ENCODE results near the gene DLL3.

Gene DLL3

GRCh38 chr19:39518458-39518857 lies 19.7 kb downstream of the DLL3 start:
- TF ChIP-seq, protein P1, sequence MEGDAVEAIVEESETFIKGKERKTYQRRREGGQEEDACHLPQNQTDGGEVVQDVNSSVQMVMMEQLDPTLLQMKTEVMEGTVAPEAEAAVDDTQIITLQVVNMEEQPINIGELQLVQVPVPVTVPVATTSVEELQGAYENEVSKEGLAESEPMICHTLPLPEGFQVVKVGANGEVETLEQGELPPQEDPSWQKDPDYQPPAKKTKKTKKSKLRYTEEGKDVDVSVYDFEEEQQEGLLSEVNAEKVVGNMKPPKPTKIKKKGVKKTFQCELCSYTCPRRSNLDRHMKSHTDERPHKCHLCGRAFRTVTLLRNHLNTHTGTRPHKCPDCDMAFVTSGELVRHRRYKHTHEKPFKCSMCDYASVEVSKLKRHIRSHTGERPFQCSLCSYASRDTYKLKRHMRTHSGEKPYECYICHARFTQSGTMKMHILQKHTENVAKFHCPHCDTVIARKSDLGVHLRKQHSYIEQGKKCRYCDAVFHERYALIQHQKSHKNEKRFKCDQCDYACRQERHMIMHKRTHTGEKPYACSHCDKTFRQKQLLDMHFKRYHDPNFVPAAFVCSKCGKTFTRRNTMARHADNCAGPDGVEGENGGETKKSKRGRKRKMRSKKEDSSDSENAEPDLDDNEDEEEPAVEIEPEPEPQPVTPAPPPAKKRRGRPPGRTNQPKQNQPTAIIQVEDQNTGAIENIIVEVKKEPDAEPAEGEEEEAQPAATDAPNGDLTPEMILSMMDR (IDR thresholded peaks at IDR 0.05; ENCODE audit: insufficient read depth, low read length, poor library complexity, severe bottlenecking): no peak
- H4K20me1 ChIP-seq (ENCODE audit: low read depth, low read length): no peaks in the 10 kb centered on the region
- H3K4me2 ChIP-seq (ENCODE audit: low read depth, low read length, poor library complexity, severe bottlenecking): no peak overlapping the region
- H3K36me3 ChIP-seq (ENCODE audit: low read length): no peaks in the 10 kb centered on the region
- no peaks in the 10 kb centered on the region for H3K9me3 ChIP-seq (ENCODE audit: insufficient read depth, low read length)
- H3K79me2 ChIP-seq (ENCODE audit: insufficient read depth, low read length): no peaks in the 10 kb centered on the region
- no peak overlapping the region for H3K4me3 ChIP-seq (ENCODE audit: insufficient read depth, low read length, poor library complexity, severe bottlenecking)
- no peak overlapping the region for H2AFZ ChIP-seq (ENCODE audit: low read depth, low read length, severe bottlenecking)
- no peak overlapping the region for H3K9ac ChIP-seq (ENCODE audit: low read length)
- no peaks in the 10 kb centered on the region for H3K27me3 ChIP-seq (ENCODE audit: low read length)
- H3K9me2 ChIP-seq (replicated peaks; ENCODE audit: insufficient read depth, low read length): no peaks in the 10 kb centered on the region
- no peak overlapping the region for H3K27ac ChIP-seq (ENCODE audit: low read depth, low read length)
- no peaks in the 10 kb centered on the region for H3F3A ChIP-seq (ENCODE audit: insufficient read depth)

GRCh38 chr19:39518975-39519374 lies 20.2 kb downstream of the DLL3 start:
- H4K20me1 ChIP-seq (ENCODE audit: low read depth, low read length): no peaks in the 10 kb centered on the region
- no peaks in the 10 kb centered on the region for H3F3A ChIP-seq (ENCODE audit: insufficient read depth)
- no peaks in the 10 kb centered on the region for H3K36me3 ChIP-seq (ENCODE audit: low read length)
- H3K9ac ChIP-seq (ENCODE audit: low read length): no peak overlapping the region
- no peaks in the 10 kb centered on the region for H3K9me3 ChIP-seq (ENCODE audit: insufficient read depth, low read length)
- H3K79me2 ChIP-seq (ENCODE audit: insufficient read depth, low read length): no peaks in the 10 kb centered on the region
- TF ChIP-seq EZH2phosphoT487 (conservative IDR thresholded peaks at IDR 0.05; ENCODE audit: low read length): no peak
- TF ChIP-seq, protein P1 (IDR thresholded peaks at IDR 0.05; ENCODE audit: insufficient read depth, low read length, poor library complexity, severe bottlenecking): no peak
- no peak overlapping the region for H2AFZ ChIP-seq (ENCODE audit: low read depth, low read length, severe bottlenecking)
- H3K4me2 ChIP-seq (ENCODE audit: low read depth, low read length, poor library complexity, severe bottlenecking): no peak overlapping the region
- H3K9me2 ChIP-seq (replicated peaks; ENCODE audit: insufficient read depth, low read length): no peaks in the 10 kb centered on the region
- no peak overlapping the region for H3K4me3 ChIP-seq (ENCODE audit: insufficient read depth, low read length, poor library complexity, severe bottlenecking)
- no peak overlapping the region for H3K27ac ChIP-seq (ENCODE audit: low read depth, low read length)
- no peaks in the 10 kb centered on the region for H3K27me3 ChIP-seq (ENCODE audit: low read length)

DNA sequence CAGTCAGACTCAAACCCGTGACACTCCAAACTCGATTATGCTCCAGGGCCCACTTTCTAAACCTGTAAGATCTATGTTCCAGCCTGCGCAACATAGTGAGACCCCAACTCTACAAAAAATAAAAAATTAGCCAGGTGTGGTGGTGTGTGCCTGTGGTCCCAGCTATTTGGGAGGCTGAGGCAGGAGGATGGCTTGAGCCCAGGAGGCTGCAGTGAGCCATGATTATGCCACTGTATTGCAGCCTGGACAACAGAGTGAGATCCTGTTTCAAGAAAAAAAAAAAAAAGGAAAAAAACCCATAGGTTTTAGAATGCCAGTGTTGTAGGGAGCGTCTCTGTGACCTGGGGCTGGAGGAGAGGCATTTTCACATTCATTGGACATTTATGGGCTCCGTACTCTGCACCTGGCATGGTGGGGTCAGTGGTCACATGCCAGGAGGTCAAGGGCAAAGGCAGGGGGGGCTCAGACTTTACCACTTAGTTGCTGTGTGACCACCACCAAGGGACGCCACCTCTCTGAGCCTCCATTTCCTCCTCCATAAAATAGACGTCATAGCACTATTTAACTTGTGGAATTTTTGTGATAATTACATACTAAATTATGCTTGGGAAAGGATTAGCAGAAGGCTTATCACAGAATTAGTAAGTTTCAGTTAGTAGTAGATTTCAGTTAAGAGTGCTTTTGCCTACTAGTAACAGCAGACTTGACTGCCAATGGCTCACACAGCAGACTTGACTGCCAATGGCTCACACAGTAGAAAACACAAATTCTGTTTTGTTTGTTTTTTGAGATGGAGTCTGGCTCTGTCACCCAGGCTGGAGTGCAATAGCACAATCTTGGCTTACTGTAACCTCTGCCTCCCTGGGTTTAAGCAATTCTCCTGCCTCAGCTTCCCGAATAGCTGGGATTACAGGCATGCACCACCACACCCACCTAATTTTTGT lies 22.1 kb downstream of the DLL3 start:
- Histone ChIP-seq H2AFZ (ENCODE audit: low read depth, low read length, severe bottlenecking) (no peak overlapping the region), H3K4me2 (ENCODE audit: low read depth, low read length, poor library complexity, severe bottlenecking) (no peak overlapping the region), H3K9me3 (ENCODE audit: insufficient read depth, low read length) (no peaks in the 10 kb centered on the region), H3K36me3 (ENCODE audit: low read length) (no peaks in the 10 kb centered on the region), H3K27me3 (ENCODE audit: low read length) (no peaks in the 10 kb centered on the region), H3K4me3 (ENCODE audit: insufficient read depth, low read length, poor library complexity, severe bottlenecking) (no peak overlapping the region), H3K79me2 (ENCODE audit: insufficient read depth, low read length) (no peaks in the 10 kb centered on the region), H3K9me2 (replicated peaks; ENCODE audit: insufficient read depth, low read length) (no peaks in the 10 kb centered on the region), H3K27ac (ENCODE audit: low read depth, low read length) (no peak overlapping the region), H4K20me1 (ENCODE audit: low read depth, low read length) (no peaks in the 10 kb centered on the region), H3K9ac (ENCODE audit: low read length) (no peak overlapping the region), H3F3A (ENCODE audit: insufficient read depth) (no peaks in the 10 kb centered on the region)
- TF ChIP-seq, protein P1 (IDR thresholded peaks at IDR 0.05; ENCODE audit: insufficient read depth, low read length, poor library complexity, severe bottlenecking): no peak
- TF ChIP-seq EZH2phosphoT487 (conservative IDR thresholded peaks at IDR 0.05; ENCODE audit: low read length): no peak

All from SU-DHL-6 (cell line).